Neural crest cell (in vitro differentiated cells): ENCODE measurements around the gene IGF2R. TPM values are rescaled to one million over a fixed set of nuclear protein-coding genes. Genes with fewer than 3 reads are reported as not detected.

Experiments used
- DNase-seq: peaks from one replicate; pipeline ENCODE4 v3.0.0; 2021; ENCODE audit warnings: low read depth, mixed read lengths, low spot score
- H3K27ac Mint-ChIP-seq: one replicate; pipeline ENCODE4 v1.8.0; 2021; ENCODE audit warnings: mild to moderate bottlenecking, mixed read lengths; ENCODE audit not compliant: unreplicated experiment
- H3K27me3 Mint-ChIP-seq: 2 replicates; pipeline ENCODE4 v1.8.0; 2021; ENCODE audit warnings: low read depth, mild to moderate bottlenecking, mixed read lengths
- H3K36me3 Mint-ChIP-seq: 2 replicates; pipeline ENCODE4 v1.8.0; 2021; ENCODE audit warnings: low read depth, mild to moderate bottlenecking, mixed read lengths
- H3K4me1 Mint-ChIP-seq: 2 replicates; pipeline ENCODE4 v1.8.0; 2021; ENCODE audit warnings: mixed read lengths
- H3K4me3 Mint-ChIP-seq: one replicate; pipeline ENCODE4 v1.8.0; 2021; ENCODE audit warnings: mild to moderate bottlenecking, mixed read lengths
- H3K9me3 Mint-ChIP-seq: 2 replicates; pipeline ENCODE4 v1.8.0; 2021; ENCODE audit warnings: mixed read lengths
- CTCF ChIP-seq: fragments of 200-600 bp; sonication (generic); conservative IDR thresholded peaks from 2 replicates; pipeline ENCODE4 v1.5.0; 2021; ENCODE audit warnings: antibody characterized with exemption, mild to moderate bottlenecking
- total RNA-seq: library from RNA; stranded (reverse); gene quantifications from 2 replicates; pipeline ENCODE4 v1.2.1, GENCODE V29; 2021

IGF2R gene
- total RNA-seq, 1 donor from 2014 or later = 97.3 TPM

DNA sequence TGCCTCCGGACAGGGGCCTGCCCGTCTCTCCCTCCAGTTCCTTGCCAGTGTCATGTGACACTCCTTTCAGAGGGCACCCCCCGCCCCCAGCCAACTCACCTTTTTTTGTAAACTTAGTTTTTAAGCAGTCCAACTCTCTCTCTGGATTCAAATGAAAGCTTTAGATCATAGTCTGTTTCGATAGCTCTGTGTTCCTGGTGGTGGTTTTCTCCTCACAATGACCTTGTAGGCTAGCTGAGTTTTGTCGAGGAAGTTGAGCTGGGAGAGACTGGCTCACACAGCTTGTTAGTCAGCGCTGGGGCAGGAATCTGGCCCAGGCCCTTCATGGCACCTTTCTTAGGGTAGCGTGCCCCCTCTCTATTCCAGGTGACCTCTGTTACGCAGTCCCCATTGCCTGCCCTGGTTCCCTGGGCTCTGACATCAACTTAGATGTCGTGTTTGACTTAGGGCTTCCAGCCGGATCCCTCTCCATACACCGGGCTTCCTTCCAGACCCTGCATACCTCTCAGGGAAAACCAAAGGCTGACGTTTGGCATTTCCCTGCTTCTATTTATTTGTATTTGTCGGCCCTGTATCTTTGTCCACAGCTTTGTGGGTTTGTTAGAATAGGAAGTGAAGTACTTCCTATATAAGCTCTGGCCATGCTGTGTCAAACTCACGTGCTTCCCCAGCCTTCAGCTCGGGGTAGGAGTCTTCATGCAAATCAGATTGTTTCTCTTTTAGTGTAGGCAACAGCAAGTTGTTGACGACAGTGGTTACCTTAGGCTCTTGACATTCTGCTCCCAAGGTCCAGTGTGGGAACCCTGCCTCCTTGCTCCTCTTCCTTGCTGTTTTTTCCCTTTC lies 12.7 kb downstream of the IGF2R start:
- TF ChIP-seq CTCF = no peak
- no peaks in the 10 kb centered on the region for H3K9me3 Mint-ChIP-seq
- H3K27me3 Mint-ChIP-seq = no peaks in the 10 kb centered on the region
- H3K4me1 Mint-ChIP-seq = peaks cover 72% of the 10 kb centered on the region
- H3K36me3 Mint-ChIP-seq = no peaks in the 10 kb centered on the region
- no peak overlapping the region for H3K27ac Mint-ChIP-seq
- no peak for DNase-seq
- no peak overlapping the region for H3K4me3 Mint-ChIP-seq

GRCh38 chr6:159982731-159983506 lies 14.0 kb downstream of the IGF2R start:
- Mint-ChIP-seq H3K27ac (no peak overlapping the region), H3K36me3 (no peaks in the 10 kb centered on the region), H3K4me3 (no peak overlapping the region), H3K27me3 (no peaks in the 10 kb centered on the region), H3K4me1 (peaks cover 61% of the 10 kb centered on the region), H3K9me3 (no peaks in the 10 kb centered on the region)
- no peak for TF ChIP-seq CTCF
- no peak for DNase-seq

DNA sequence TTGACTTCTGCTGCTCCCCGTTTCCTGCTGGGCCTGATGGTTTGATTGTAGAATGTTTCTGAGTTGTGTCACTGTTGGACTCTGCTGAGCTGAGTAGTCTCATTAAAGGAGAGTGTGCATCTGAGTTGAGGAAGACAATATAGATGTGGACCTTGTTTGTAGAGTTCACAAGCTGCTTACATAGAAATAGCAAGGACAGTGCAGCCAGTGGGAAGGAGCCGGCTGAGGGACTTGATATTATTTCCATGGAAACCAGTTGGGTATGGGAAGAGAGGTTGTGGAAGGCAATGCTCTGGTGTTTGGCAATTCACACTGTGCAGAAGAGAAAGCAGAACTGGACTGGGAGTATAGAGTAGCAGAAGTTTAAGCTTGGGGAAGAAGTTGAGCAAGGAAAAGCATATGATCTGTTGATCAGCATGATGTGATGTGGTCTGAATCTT lies 14.8 kb downstream of the IGF2R start:
- Mint-ChIP-seq H3K4me1 (peaks cover 56% of the 10 kb centered on the region), H3K4me3 (no peak overlapping the region), H3K27ac (no peak overlapping the region), H3K36me3 (no peaks in the 10 kb centered on the region), H3K27me3 (no peaks in the 10 kb centered on the region), H3K9me3 (no peaks in the 10 kb centered on the region)
- no peak for TF ChIP-seq CTCF
- no peak for DNase-seq

GRCh38 chr6:159984268-159984786 lies 15.4 kb downstream of the IGF2R start:
- Mint-ChIP-seq H3K9me3 (no peaks in the 10 kb centered on the region), H3K36me3 (no peaks in the 10 kb centered on the region), H3K27ac (no peak overlapping the region), H3K4me3 (no peak overlapping the region), H3K4me1 (peaks cover 52% of the 10 kb centered on the region), H3K27me3 (no peaks in the 10 kb centered on the region)
- TF ChIP-seq CTCF = no peak
- no peak for DNase-seq

- no peaks in the 10 kb centered on the region for H3K9me3 Mint-ChIP-seq
- no peaks in the 10 kb centered on the region for H3K27me3 Mint-ChIP-seq
- no peak overlapping the region for H3K4me3 Mint-ChIP-seq
- no peak for TF ChIP-seq CTCF
- H3K36me3 Mint-ChIP-seq = no peaks in the 10 kb centered on the region
- no peak for DNase-seq
- no peak overlapping the region for H3K27ac Mint-ChIP-seq
- peaks cover 48% of the 10 kb centered on the region for H3K4me1 Mint-ChIP-seq
These were observed 16.5 kb downstream of the IGF2R start for GRCh38 chr6:159985296-159985945.
